ENCODE measurements around the gene SPRYD3.

DNA sequence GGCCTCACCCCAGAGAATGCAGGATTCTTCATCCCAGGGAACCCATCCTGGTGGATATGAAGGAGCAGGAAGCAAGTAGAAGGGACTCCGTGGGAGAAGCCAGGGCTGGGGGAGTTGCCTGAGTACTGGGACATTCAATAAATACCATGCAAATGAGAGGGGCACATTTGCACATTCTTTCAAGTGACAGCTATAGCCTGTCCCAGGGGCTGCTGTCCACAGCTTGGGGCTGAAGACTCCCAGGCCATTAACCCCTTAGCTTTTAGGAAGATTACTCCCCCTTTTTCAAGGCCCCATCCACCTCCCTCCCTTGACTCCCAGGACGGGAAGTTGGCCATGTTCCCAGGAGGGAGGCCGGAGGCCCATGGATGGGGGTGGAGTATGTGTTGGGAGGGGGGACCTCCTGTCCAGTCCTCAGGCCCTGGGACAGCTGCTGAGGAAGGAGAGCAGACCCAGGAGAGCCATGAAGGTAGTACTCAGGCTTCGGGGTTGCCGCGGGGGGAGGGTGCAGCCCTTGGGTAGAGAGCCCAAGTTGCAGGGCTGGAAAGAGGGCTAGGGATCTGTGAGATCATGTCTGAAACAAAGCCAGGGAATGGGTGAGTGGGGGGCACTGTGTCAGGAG is 30.3 kb downstream of the SPRYD3 start:
- TF ChIP-seq, protein P1, sequence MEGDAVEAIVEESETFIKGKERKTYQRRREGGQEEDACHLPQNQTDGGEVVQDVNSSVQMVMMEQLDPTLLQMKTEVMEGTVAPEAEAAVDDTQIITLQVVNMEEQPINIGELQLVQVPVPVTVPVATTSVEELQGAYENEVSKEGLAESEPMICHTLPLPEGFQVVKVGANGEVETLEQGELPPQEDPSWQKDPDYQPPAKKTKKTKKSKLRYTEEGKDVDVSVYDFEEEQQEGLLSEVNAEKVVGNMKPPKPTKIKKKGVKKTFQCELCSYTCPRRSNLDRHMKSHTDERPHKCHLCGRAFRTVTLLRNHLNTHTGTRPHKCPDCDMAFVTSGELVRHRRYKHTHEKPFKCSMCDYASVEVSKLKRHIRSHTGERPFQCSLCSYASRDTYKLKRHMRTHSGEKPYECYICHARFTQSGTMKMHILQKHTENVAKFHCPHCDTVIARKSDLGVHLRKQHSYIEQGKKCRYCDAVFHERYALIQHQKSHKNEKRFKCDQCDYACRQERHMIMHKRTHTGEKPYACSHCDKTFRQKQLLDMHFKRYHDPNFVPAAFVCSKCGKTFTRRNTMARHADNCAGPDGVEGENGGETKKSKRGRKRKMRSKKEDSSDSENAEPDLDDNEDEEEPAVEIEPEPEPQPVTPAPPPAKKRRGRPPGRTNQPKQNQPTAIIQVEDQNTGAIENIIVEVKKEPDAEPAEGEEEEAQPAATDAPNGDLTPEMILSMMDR (IDR thresholded peaks at IDR 0.05): no peak
- TF ChIP-seq POLR2A (IDR thresholded peaks at IDR 0.05): no peak
